Natural killer cell (primary cell): ENCODE data around the gene SESN1. TPM values are rescaled to one million over a fixed set of nuclear protein-coding genes. Genes with fewer than 3 reads are reported as not detected.

Source experiments
- ATAC-seq, 3 donors: fragments of 150-1000 bp in 2 of 3; fragments of 200-7000 bp in 1 of 3; cut with Tn5 transposase; 1 replicate in 1 of 3; 2 replicates in 2 of 3; pipeline ENCODE4 v1.10.0; 2021; ENCODE audit warnings: mild to moderate bottlenecking in 2 of 3, moderate library complexity in 2 of 3
- DNase-seq, 2 donors: peaks; one replicate each; pipeline versions ENCODE4 v3.0.0 to v3.0.0-alpha.2; 2013 to 2021; ENCODE audit warnings: mixed read lengths in 1 of 2
- H3K27ac ChIP-seq: one replicate; pipeline ENCODE4 v1.5.1; 2013; ENCODE audit warnings: mild to moderate bottlenecking, low read length
- H3K27me3 ChIP-seq: one replicate; pipeline ENCODE4 v1.6.1; 2013; ENCODE audit warnings: low read length; ENCODE audit not compliant: control insufficient read depth, insufficient read depth
- H3K36me3 ChIP-seq: one replicate; pipeline ENCODE4 v1.6.1; 2013; ENCODE audit warnings: low read length; ENCODE audit not compliant: control insufficient read depth, insufficient read depth
- H3K4me1 ChIP-seq: one replicate; pipeline ENCODE4 v1.6.1; 2013; ENCODE audit warnings: low read length; ENCODE audit not compliant: control insufficient read depth, insufficient read depth
- H3K4me3 ChIP-seq: one replicate; pipeline ENCODE4 v1.5.1; 2013; ENCODE audit warnings: low read length
- H3K9me3 ChIP-seq: one replicate; pipeline ENCODE4 v1.6.1; 2013; ENCODE audit warnings: low read length; ENCODE audit not compliant: control insufficient read depth, insufficient read depth
- H3K27ac Mint-ChIP-seq, 2 donors: one replicate each; pipeline ENCODE4 v1.8.0; 2022; ENCODE audit warnings: mild to moderate bottlenecking in 2 of 2, mixed read lengths in 2 of 2, moderate library complexity in 1 of 2
- H3K27me3 Mint-ChIP-seq, 2 donors: one replicate each; pipeline ENCODE4 v1.8.0; 2022; ENCODE audit warnings: low read depth in 2 of 2, mixed read lengths in 2 of 2
- H3K36me3 Mint-ChIP-seq: one replicate; pipeline ENCODE4 v1.8.0; 2022; ENCODE audit warnings: mixed read lengths
- H3K4me1 Mint-ChIP-seq, 2 donors: one replicate each; pipeline ENCODE4 v1.8.0; 2022; ENCODE audit warnings: mixed read lengths in 2 of 2
- H3K4me3 Mint-ChIP-seq: one replicate; pipeline ENCODE4 v1.8.0; 2022; ENCODE audit warnings: mild to moderate bottlenecking, moderate library complexity, mixed read lengths
- H3K9me3 Mint-ChIP-seq, 2 donors: one replicate each; pipeline ENCODE4 v1.8.0; 2022; ENCODE audit warnings: mixed read lengths in 2 of 2
- CTCF ChIP-seq: fragments of 200-600 bp; IDR thresholded peaks from one replicate; pipeline ENCODE4 v1.8.0; 2022; ENCODE audit warnings: antibody characterized with exemption
- WGBS: methylation state at CpG from one replicate; pipeline ENCODE4 v1.1.7; 2013; ENCODE audit warnings: missing lambda C conversion rate; ENCODE audit not compliant: insufficient coverage; 5-methylcytosine and 5-hydroxymethylcytosine counted together
- intact Hi-C: fragments of 100-400 bp; cut with micrococcal nuclease; formaldehyde crosslinking; loops from one replicate; pipeline ENCODE4 v1.14.2; 2022
- total RNA-seq, 4 donors: library from RNA; stranded (reverse); fragments of 120-200 nt in 1 of 4; gene quantifications; one replicate each; pipeline versions ENCODE4 v1.2.3 to v1.2.4, GENCODE V29; 2013 to 2022

SESN1 gene
- total RNA-seq, 3 donors from 2014 or later (not counting 1 experiment from before 2014, with no cell fraction given): 52.9 to 106 (median 68.9) TPM

- WGBS: 100% methylated on average over 2 of the region's 4 CpGs
- DNase-seq (no peak), ATAC-seq (no peak)
- TF ChIP-seq CTCF: no peak
- H3K4me1 Mint-ChIP-seq: peaks cover 0 to 3% of the 10 kb centered on the region in 2 donors
- H3K9me3 Mint-ChIP-seq: no peaks in the 10 kb centered on the region
- intact Hi-C loops: no loop called here
- no peak overlapping the region for H3K4me3 ChIP-seq
- H3K9me3 ChIP-seq: no peaks in the 10 kb centered on the region
- no peak overlapping the region for H3K27ac Mint-ChIP-seq
- no peak overlapping the region for H3K4me3 Mint-ChIP-seq
- H3K27me3 Mint-ChIP-seq: no peaks in the 10 kb centered on the region
- H3K27me3 ChIP-seq: no peaks in the 10 kb centered on the region
- H3K36me3 Mint-ChIP-seq: no peaks in the 10 kb centered on the region
- H3K27ac ChIP-seq: no peak overlapping the region
- H3K36me3 ChIP-seq: peaks cover 2% of the 10 kb centered on the region
- H3K4me1 ChIP-seq: no peaks in the 10 kb centered on the region
These were observed 13.0 kb downstream of the SESN1 start for GRCh38 chr6:109081516-109082187.

DNA sequence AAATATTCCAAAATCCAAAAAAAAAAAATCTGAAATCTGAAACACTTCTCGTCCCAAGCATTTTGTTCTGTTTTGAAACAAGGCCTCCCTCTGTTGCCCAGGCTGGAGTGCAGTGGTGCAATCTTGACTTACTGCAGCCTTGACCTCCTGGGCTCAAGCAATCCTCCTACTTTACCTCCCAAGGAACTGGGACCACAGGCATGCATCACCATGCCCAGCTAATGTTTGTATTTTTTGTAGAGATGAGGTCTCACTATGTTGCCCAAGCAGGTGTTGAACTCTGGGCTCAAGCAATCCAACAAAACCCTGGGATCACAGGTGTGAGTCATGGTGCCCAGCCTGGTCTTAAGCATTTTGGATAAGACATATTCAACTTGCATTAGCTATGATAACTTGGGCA is 13.6 kb downstream of the SESN1 start:
- no peak for DNase-seq
- Histone ChIP-seq H3K36me3 (peaks cover 2% of the 10 kb centered on the region), H3K9me3 (no peaks in the 10 kb centered on the region), H3K4me3 (no peak overlapping the region), H3K27me3 (no peaks in the 10 kb centered on the region), H3K27ac (no peak overlapping the region), H3K4me1 (no peaks in the 10 kb centered on the region)
- Mint-ChIP-seq H3K9me3 (no peaks in the 10 kb centered on the region), H3K27me3 (no peaks in the 10 kb centered on the region), H3K4me3 (no peak overlapping the region), H3K36me3 (no peaks in the 10 kb centered on the region), H3K27ac (no peak overlapping the region), H3K4me1 (peaks cover under 1 to 7% of the 10 kb centered on the region in 2 donors)
- no peak for TF ChIP-seq CTCF
- 69% methylated on average over 1 of the region's 1 CpG for WGBS
- ATAC-seq: no peak
- intact Hi-C loops: no loop called here

GRCh38 chr6:109079981-109080380 is 14.7 kb downstream of the SESN1 start:
- no peaks in the 10 kb centered on the region for H3K27me3 Mint-ChIP-seq
- Histone ChIP-seq H3K36me3 (peaks cover 2% of the 10 kb centered on the region), H3K27me3 (no peaks in the 10 kb centered on the region), H3K4me1 (no peaks in the 10 kb centered on the region), H3K27ac (no peak overlapping the region), H3K9me3 (no peaks in the 10 kb centered on the region), H3K4me3 (no peak overlapping the region)
- intact Hi-C loops: no loop called here
- no peak for TF ChIP-seq CTCF
- peaks cover 5 to 10% of the 10 kb centered on the region in 2 donors for H3K4me1 Mint-ChIP-seq
- no peak overlapping the region for H3K4me3 Mint-ChIP-seq
- H3K27ac Mint-ChIP-seq: no peak overlapping the region
- DNase-seq (no peak), ATAC-seq (no peak)
- H3K36me3 Mint-ChIP-seq: no peaks in the 10 kb centered on the region
- no peaks in the 10 kb centered on the region for H3K9me3 Mint-ChIP-seq
- 60% methylated on average over 4 of the region's 4 CpGs for WGBS

DNA sequence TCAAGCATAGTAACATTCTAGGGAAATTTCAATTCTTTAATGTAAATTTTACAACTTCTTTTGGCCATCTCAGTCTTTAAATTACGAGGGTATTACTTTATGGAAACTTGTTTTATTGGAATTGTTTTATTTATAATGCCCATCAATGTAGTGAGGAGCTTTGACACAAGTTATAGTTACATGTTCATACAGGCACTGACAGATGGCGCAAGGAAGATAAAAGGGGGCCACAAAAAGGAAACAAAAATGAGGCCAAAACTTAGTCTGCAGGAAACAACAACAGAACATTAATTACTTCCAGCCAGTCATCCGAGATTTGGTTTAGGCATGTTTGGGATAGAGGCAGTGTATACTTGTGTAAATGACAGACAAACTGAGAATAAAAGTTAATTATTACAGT is 18.3 kb downstream of the SESN1 start:
- Mint-ChIP-seq H3K4me1 (peaks cover 20 to 28% of the 10 kb centered on the region in 2 donors), H3K4me3 (no peak overlapping the region), H3K27me3 (no peaks in the 10 kb centered on the region), H3K27ac (no peak overlapping the region), H3K36me3 (no peaks in the 10 kb centered on the region), H3K9me3 (no peaks in the 10 kb centered on the region)
- intact Hi-C loops: no loop called here
- WGBS: no CpG with 5 or more reads among the region's 3 CpGs
- H3K4me3 ChIP-seq: no peak overlapping the region
- TF ChIP-seq CTCF: no peak
- no peak overlapping the region for H3K27ac ChIP-seq
- no peaks in the 10 kb centered on the region for H3K36me3 ChIP-seq
- ATAC-seq (no peak), DNase-seq (no peak)
- no peaks in the 10 kb centered on the region for H3K9me3 ChIP-seq
- H3K27me3 ChIP-seq: no peaks in the 10 kb centered on the region
- H3K4me1 ChIP-seq: peaks cover 2% of the 10 kb centered on the region
